ENCODE results near the gene MIDN. TPM values are rescaled to one million over a fixed set of nuclear protein-coding genes. Genes with fewer than 3 reads are reported as not detected.
A peak's percentile ranks its signal among the peaks of the same experiment; 100 is the strongest.

Gene MIDN
- total RNA-seq, 1 experiment from 2014 or later, result 118 TPM

GRCh38 chr19:1232652-1233072 lies 15.7 kb upstream of the MIDN start:
- peaks cover 14% of the 10 kb centered on the region for H3K4me1 ChIP-seq (ENCODE audit: control insufficient read depth, insufficient read depth, low read length)
- in situ Hi-C loops (cut with HindIII; ENCODE audit: low pct_unique_long_range_greater_than_20kb, low sequenced_read_pairs), result no loop called here
- peak overlapping the region; percentile 61 for H3K27ac ChIP-seq (ENCODE audit: low read length)
- POLR2A ChIA-PET, result no interaction called here
- DNase-seq (ENCODE audit: low read depth, low spot score) (no peak), ATAC-seq (peak; percentile 3)
- no TSS peak for BruUV-seq (replicated peaks)
- no peaks in the 10 kb centered on the region for H3K36me3 ChIP-seq (ENCODE audit: control insufficient read depth, insufficient read depth, low read length)
- no peaks in the 10 kb centered on the region for H3K9me3 ChIP-seq (ENCODE audit: control insufficient read depth, insufficient read depth, low read depth, low read length)
- H3K27me3 ChIP-seq (ENCODE audit: control insufficient read depth, insufficient read depth, low read length), result no peaks in the 10 kb centered on the region
- TF ChIP-seq CTCF (IDR thresholded peaks at IDR 0.05) (no peak), POLR2AphosphoS5 (IDR thresholded peaks at IDR 0.05; ENCODE audit: low read depth, low read length) (no peak), SIN3A (IDR thresholded peaks at IDR 0.05; ENCODE audit: borderline replicate concordance, insufficient read depth, low read depth, low read length) (no peak), REST (IDR thresholded peaks at IDR 0.05; ENCODE audit: insufficient read depth in 1 of 2, low read depth in 2 of 2, low read length in 1 of 2) (no peak), TCF7L2 (IDR thresholded peaks at IDR 0.05; ENCODE audit: low read depth, low read length) (no peak)
- intact Hi-C loops (cut with micrococcal nuclease; ENCODE audit: unreplicated experiment), result no loop called here
- no peak overlapping the region for H3K4me3 ChIP-seq (ENCODE audit: low read depth in 2 of 2, low read length in 2 of 2)
- CTCF ChIA-PET, result no interaction called here

- ATAC-seq (no peak), DNase-seq (ENCODE audit: low read depth, low spot score) (no peak)
- H3K9me3 ChIP-seq (ENCODE audit: control insufficient read depth, insufficient read depth, low read depth, low read length), result no peaks in the 10 kb centered on the region
- no peak overlapping the region for H3K4me3 ChIP-seq (ENCODE audit: low read depth in 2 of 2, low read length in 2 of 2)
- no peaks in the 10 kb centered on the region for H3K27me3 ChIP-seq (ENCODE audit: control insufficient read depth, insufficient read depth, low read length)
- peaks cover 15% of the 10 kb centered on the region for H3K4me1 ChIP-seq (ENCODE audit: control insufficient read depth, insufficient read depth, low read length)
- ChIA-PET CTCF (no interaction called here), POLR2A (no interaction called here)
- BruUV-seq (replicated peaks), result no TSS peak
- no peaks in the 10 kb centered on the region for H3K36me3 ChIP-seq (ENCODE audit: control insufficient read depth, insufficient read depth, low read length)
- in situ Hi-C loops (cut with HindIII; ENCODE audit: low pct_unique_long_range_greater_than_20kb, low sequenced_read_pairs), result no loop called here
- intact Hi-C loops (cut with micrococcal nuclease; ENCODE audit: unreplicated experiment), result no loop called here
- H3K27ac ChIP-seq (ENCODE audit: low read length), result no peak overlapping the region; the same call in 1 of the 2 replicates
- TF ChIP-seq SIN3A (IDR thresholded peaks at IDR 0.05; ENCODE audit: borderline replicate concordance, insufficient read depth, low read depth, low read length) (no peak), CTCF (IDR thresholded peaks at IDR 0.05) (no peak)
These were observed 15.2 kb upstream of the MIDN start for GRCh38 chr19:1233115-1233667.

All from Panc1 (cell line).